ENCODE data around the gene PIAS2. TPM values are rescaled to one million over a fixed set of nuclear protein-coding genes. Genes with fewer than 3 reads are reported as not detected.

The PIAS2 gene
- total and polyA plus RNA-seq, 2 donors = 8.5 to 15.3 TPM

GRCh38 chr18:46830633-46831032 is 86.7 kb downstream of the PIAS2 start:
- no peak for DNase-seq (ENCODE audit: low read depth in 6 of 9, low spot score in 9 of 9)
- Histone ChIP-seq H3K27me3 (ENCODE audit: control insufficient read depth in 2 of 2, insufficient read depth in 1 of 2, low read length in 1 of 2) (no peaks in the 10 kb centered on the region), H3K4me1 (ENCODE audit: control insufficient read depth in 2 of 2, insufficient read depth in 2 of 2, low read length in 2 of 2) (no peaks in the 10 kb centered on the region), H3K36me3 (ENCODE audit: control insufficient read depth in 2 of 2, insufficient read depth in 2 of 2, low read length in 1 of 2) (peaks cover 3 to 11% of the 10 kb centered on the region in 2 donors), H3K27ac (ENCODE audit: low read depth in 1 of 2, low read length in 1 of 2) (no peak overlapping the region), H3K9me3 (ENCODE audit: control insufficient read depth in 2 of 2, insufficient read depth in 1 of 2, low read length in 1 of 2) (no peaks in the 10 kb centered on the region), H3K4me3 (ENCODE audit: low read length in 2 of 2) (no peak overlapping the region)

GRCh38 chr18:46829947-46830346 is 87.4 kb downstream of the PIAS2 start:
- H3K27ac ChIP-seq (ENCODE audit: low read depth in 1 of 2, low read length in 1 of 2) = no peak overlapping the region
- 95% methylated on average over 1 of the region's 1 CpG for WGBS
- no peak for DNase-seq (ENCODE audit: low read depth in 6 of 9, low spot score in 9 of 9)

GRCh38 chr18:46829531-46829930 is 87.8 kb downstream of the PIAS2 start:
- Histone ChIP-seq H3K27ac (ENCODE audit: low read depth in 1 of 2, low read length in 1 of 2) (no peak overlapping the region), H3K9me3 (ENCODE audit: control insufficient read depth in 2 of 2, insufficient read depth in 1 of 2, low read length in 1 of 2) (no peaks in the 10 kb centered on the region), H3K4me1 (ENCODE audit: control insufficient read depth in 2 of 2, insufficient read depth in 2 of 2, low read length in 2 of 2) (no peaks in the 10 kb centered on the region), H3K36me3 (ENCODE audit: control insufficient read depth in 2 of 2, insufficient read depth in 2 of 2, low read length in 1 of 2) (peaks cover 3 to 9% of the 10 kb centered on the region in 2 donors), H3K27me3 (ENCODE audit: control insufficient read depth in 2 of 2, insufficient read depth in 1 of 2, low read length in 1 of 2) (no peaks in the 10 kb centered on the region), H3K4me3 (ENCODE audit: low read length in 2 of 2) (no peak overlapping the region)
- WGBS = 95% methylated on average over 4 of the region's 4 CpGs
- no peak for DNase-seq (ENCODE audit: low read depth in 6 of 9, low spot score in 9 of 9)

More at GRCh38 chr18:46829947-46830346, 87.4 kb downstream of the PIAS2 start:
- peaks cover 3 to 11% of the 10 kb centered on the region in 2 donors for H3K36me3 ChIP-seq (ENCODE audit: control insufficient read depth in 2 of 2, insufficient read depth in 2 of 2, low read length in 1 of 2)
- H3K4me1 ChIP-seq (ENCODE audit: control insufficient read depth in 2 of 2, insufficient read depth in 2 of 2, low read length in 2 of 2) = no peaks in the 10 kb centered on the region
- no peak overlapping the region for H3K4me3 ChIP-seq (ENCODE audit: low read length in 2 of 2)
- H3K9me3 ChIP-seq (ENCODE audit: control insufficient read depth in 2 of 2, insufficient read depth in 1 of 2, low read length in 1 of 2) = no peaks in the 10 kb centered on the region
- H3K27me3 ChIP-seq (ENCODE audit: control insufficient read depth in 2 of 2, insufficient read depth in 1 of 2, low read length in 1 of 2) = no peaks in the 10 kb centered on the region

GRCh38 chr18:46821856-46822711 is 95.2 kb downstream of the PIAS2 start:
- Histone ChIP-seq H3K4me1 (ENCODE audit: control insufficient read depth in 2 of 2, insufficient read depth in 2 of 2, low read length in 2 of 2) (no peaks in the 10 kb centered on the region), H3K27me3 (ENCODE audit: control insufficient read depth in 2 of 2, insufficient read depth in 1 of 2, low read length in 1 of 2) (no peaks in the 10 kb centered on the region), H3K36me3 (ENCODE audit: control insufficient read depth in 2 of 2, insufficient read depth in 2 of 2, low read length in 1 of 2) (peaks cover 0 to 4% of the 10 kb centered on the region in 2 donors), H3K27ac (ENCODE audit: low read depth in 1 of 2, low read length in 1 of 2) (no peak overlapping the region), H3K9me3 (ENCODE audit: control insufficient read depth in 2 of 2, insufficient read depth in 1 of 2, low read length in 1 of 2) (no peaks in the 10 kb centered on the region), H3K4me3 (ENCODE audit: low read length in 2 of 2) (no peak overlapping the region)
- 26% methylated on average over 3 of the region's 3 CpGs for WGBS
- no peak for DNase-seq (ENCODE audit: low read depth in 6 of 9, low spot score in 9 of 9)

GRCh38 chr18:46820863-46821262 is 96.4 kb downstream of the PIAS2 start:
- Histone ChIP-seq H3K36me3 (ENCODE audit: control insufficient read depth in 2 of 2, insufficient read depth in 2 of 2, low read length in 1 of 2) (no peaks in the 10 kb centered on the region), H3K4me1 (ENCODE audit: control insufficient read depth in 2 of 2, insufficient read depth in 2 of 2, low read length in 2 of 2) (no peaks in the 10 kb centered on the region)
- DNase-seq (ENCODE audit: low read depth in 6 of 9, low spot score in 9 of 9) = no peak

GRCh38 chr18:46815661-46816060 is 101.6 kb downstream of the PIAS2 start:
- Histone ChIP-seq H3K27ac (ENCODE audit: low read depth in 1 of 2, low read length in 1 of 2) (no peak overlapping the region), H3K36me3 (ENCODE audit: control insufficient read depth in 2 of 2, insufficient read depth in 2 of 2, low read length in 1 of 2) (no peaks in the 10 kb centered on the region), H3K27me3 (ENCODE audit: control insufficient read depth in 2 of 2, insufficient read depth in 1 of 2, low read length in 1 of 2) (no peaks in the 10 kb centered on the region), H3K9me3 (ENCODE audit: control insufficient read depth in 2 of 2, insufficient read depth in 1 of 2, low read length in 1 of 2) (no peaks in the 10 kb centered on the region), H3K4me3 (ENCODE audit: low read length in 2 of 2) (no peak overlapping the region), H3K4me1 (ENCODE audit: control insufficient read depth in 2 of 2, insufficient read depth in 2 of 2, low read length in 2 of 2) (no peaks in the 10 kb centered on the region)
- 96% methylated on average over 6 of the region's 6 CpGs for WGBS
- DNase-seq (ENCODE audit: low read depth in 6 of 9, low spot score in 9 of 9) = no peak

More at GRCh38 chr18:46820863-46821262, 96.4 kb downstream of the PIAS2 start:
- WGBS = 96% methylated on average over 6 of the region's 6 CpGs
- H3K27me3 ChIP-seq (ENCODE audit: control insufficient read depth in 2 of 2, insufficient read depth in 1 of 2, low read length in 1 of 2) = no peaks in the 10 kb centered on the region
- no peak overlapping the region for H3K4me3 ChIP-seq (ENCODE audit: low read length in 2 of 2)
- no peak overlapping the region for H3K27ac ChIP-seq (ENCODE audit: low read depth in 1 of 2, low read length in 1 of 2)
- H3K9me3 ChIP-seq (ENCODE audit: control insufficient read depth in 2 of 2, insufficient read depth in 1 of 2, low read length in 1 of 2) = no peaks in the 10 kb centered on the region

GRCh38 chr18:46814399-46814798 is 102.9 kb downstream of the PIAS2 start:
- Histone ChIP-seq H3K27me3 (ENCODE audit: control insufficient read depth in 2 of 2, insufficient read depth in 1 of 2, low read length in 1 of 2) (no peaks in the 10 kb centered on the region), H3K9me3 (ENCODE audit: control insufficient read depth in 2 of 2, insufficient read depth in 1 of 2, low read length in 1 of 2) (no peaks in the 10 kb centered on the region), H3K4me3 (ENCODE audit: low read length in 2 of 2) (no peak overlapping the region), H3K27ac (ENCODE audit: low read depth in 1 of 2, low read length in 1 of 2) (no peak overlapping the region), H3K36me3 (ENCODE audit: control insufficient read depth in 2 of 2, insufficient read depth in 2 of 2, low read length in 1 of 2) (no peaks in the 10 kb centered on the region), H3K4me1 (ENCODE audit: control insufficient read depth in 2 of 2, insufficient read depth in 2 of 2, low read length in 2 of 2) (no peaks in the 10 kb centered on the region)
- no peak for DNase-seq (ENCODE audit: low read depth in 6 of 9, low spot score in 9 of 9)
- WGBS = 93% methylated on average over 4 of the region's 4 CpGs

GRCh38 chr18:46812311-46812710 is 105.0 kb downstream of the PIAS2 start:
- H3K4me1 ChIP-seq (ENCODE audit: control insufficient read depth in 2 of 2, insufficient read depth in 2 of 2, low read length in 2 of 2) = no peaks in the 10 kb centered on the region
- no peaks in the 10 kb centered on the region for H3K36me3 ChIP-seq (ENCODE audit: control insufficient read depth in 2 of 2, insufficient read depth in 2 of 2, low read length in 1 of 2)
- H3K4me3 ChIP-seq (ENCODE audit: low read length in 2 of 2) = no peak overlapping the region
- 96% methylated on average over 2 of the region's 2 CpGs for WGBS
- no peaks in the 10 kb centered on the region for H3K9me3 ChIP-seq (ENCODE audit: control insufficient read depth in 2 of 2, insufficient read depth in 1 of 2, low read length in 1 of 2)
- no peak overlapping the region for H3K27ac ChIP-seq (ENCODE audit: low read depth in 1 of 2, low read length in 1 of 2)
- no peaks in the 10 kb centered on the region for H3K27me3 ChIP-seq (ENCODE audit: control insufficient read depth in 2 of 2, insufficient read depth in 1 of 2, low read length in 1 of 2)
- DNase-seq (ENCODE audit: low read depth in 6 of 9, low spot score in 9 of 9) = no peak

- Histone ChIP-seq H3K9me3 (ENCODE audit: control insufficient read depth in 2 of 2, insufficient read depth in 1 of 2, low read length in 1 of 2) (no peaks in the 10 kb centered on the region), H3K4me1 (ENCODE audit: control insufficient read depth in 2 of 2, insufficient read depth in 2 of 2, low read length in 2 of 2) (no peaks in the 10 kb centered on the region), H3K27me3 (ENCODE audit: control insufficient read depth in 2 of 2, insufficient read depth in 1 of 2, low read length in 1 of 2) (no peaks in the 10 kb centered on the region), H3K36me3 (ENCODE audit: control insufficient read depth in 2 of 2, insufficient read depth in 2 of 2, low read length in 1 of 2) (no peaks in the 10 kb centered on the region), H3K27ac (ENCODE audit: low read depth in 1 of 2, low read length in 1 of 2) (no peak overlapping the region), H3K4me3 (ENCODE audit: low read length in 2 of 2) (no peak overlapping the region)
- WGBS = 94% methylated on average over 2 of the region's 2 CpGs
- DNase-seq (ENCODE audit: low read depth in 6 of 9, low spot score in 9 of 9) = no peak
Measured at GRCh38 chr18:46810481-46811000, 106.8 kb downstream of the PIAS2 start.

All from thymus (tissue), 11 donors.